Prostate gland (tissue), 2 donors: ENCODE data around the gene KDM4C. TPM values are rescaled to one million over a fixed set of nuclear protein-coding genes. Genes with fewer than 3 reads are reported as not detected.
A peak's percentile ranks its signal among the peaks of the same experiment; 100 is the strongest.

Experiments used
- DNase-seq: peaks from one replicate; pipeline ENCODE4 v3.0.0-alpha.2; 2019; ENCODE audit warnings: low spot score
- H3K27ac ChIP-seq, 2 donors: fragments of 200-600 bp; sonication (generic); 2 replicates each; pipeline ENCODE4 v1.5.1; 2017 to 2019
- H3K27me3 ChIP-seq: fragments of 200-600 bp; sonication (generic); replicated peaks from 2 replicates; pipeline ENCODE4 v1.5.1; 2019; ENCODE audit not compliant: insufficient read depth
- H3K36me3 ChIP-seq, 2 donors: fragments of 200-600 bp; sonication (generic); 1 replicate in 1 of 2; 2 replicates in 1 of 2; pipeline versions ENCODE4 v1.5.1 to v1.8.1; 2017 to 2019
- H3K4me1 ChIP-seq: fragments of 200-600 bp; sonication (generic); replicated peaks from 2 replicates; pipeline ENCODE4 v1.5.1; 2019
- H3K4me3 ChIP-seq, 2 donors: fragments of 200-600 bp; sonication (generic); 2 replicates each; pipeline ENCODE4 v1.5.1; 2017 to 2019
- H3K9me3 ChIP-seq: fragments of 200-600 bp; sonication (generic); 2 replicates; pipeline ENCODE4 v1.5.1; 2017
- CTCF ChIP-seq, 4 experiments: fragments of 200-600 bp in 2 of 4; fragments of 450-650 bp in 2 of 4; sonication (generic) in 2 of 4; IDR thresholded peaks; 1 replicate in 3 of 4; 2 replicates in 1 of 4; pipeline ENCODE4 v1.5.1; 2016 to 2019; ENCODE audit warnings: antibody characterized with exemption in 4 of 4, mild to moderate bottlenecking in 2 of 4, moderate library complexity in 2 of 4
- POLR2A ChIP-seq: fragments of 450-650 bp; IDR thresholded peaks from one replicate; pipeline ENCODE4 v1.6.1; 2016; ENCODE audit warnings: antibody characterized with exemption, mild to moderate bottlenecking
- POLR2AphosphoS5 ChIP-seq: sonication (generic); formaldehyde crosslinking; IDR thresholded peaks from one replicate; pipeline ENCODE4 v1.6.1; 2017; ENCODE audit warnings: antibody characterized with exemption
- WGBS: methylation state at CpG from one replicate; pipeline ENCODE4 v1.1.5; 2018; 5-methylcytosine and 5-hydroxymethylcytosine counted together
- intact Hi-C: fragments of 100-400 bp; cut with DNase I; formaldehyde crosslinking; loops from one replicate; pipeline ENCODE4 v1.14.2; 2022
- total RNA-seq, 2 donors: library from RNA; depleted of rRNA; stranded (reverse); fragments of >200 nt; gene quantifications; one replicate each; pipeline ENCODE4 v1.1.0, GENCODE V29; 2016

The KDM4C gene
- total RNA-seq, 2 donors from 2014 or later = 18.1 to 27.7 TPM

GRCh38 chr9:6845128-6845826, 87.5 kb downstream of the KDM4C start:
- DNase-seq = no peak
- Histone ChIP-seq H3K9me3 (no peaks in the 10 kb centered on the region), H3K27me3 (no peaks in the 10 kb centered on the region), H3K4me3 (no peak overlapping the region), H3K27ac (no peak overlapping the region), H3K36me3 (no peaks in the 10 kb centered on the region), H3K4me1 (no peaks in the 10 kb centered on the region)
- TF ChIP-seq POLR2A = no peak
- no peak for TF ChIP-seq CTCF (IDR thresholded peaks at IDR 0.05)
- no peak for TF ChIP-seq POLR2AphosphoS5
- intact Hi-C loops = no loop called here
- WGBS = 80% methylated on average over 8 of the region's 8 CpGs

- Histone ChIP-seq H3K4me1 (no peaks in the 10 kb centered on the region), H3K4me3 (no peak overlapping the region), H3K27me3 (no peaks in the 10 kb centered on the region), H3K27ac (no peak overlapping the region), H3K36me3 (no peaks in the 10 kb centered on the region), H3K9me3 (no peaks in the 10 kb centered on the region)
- intact Hi-C loops = no loop called here
- TF ChIP-seq CTCF (IDR thresholded peaks at IDR 0.05) = peak in 1 of 4 experiments; percentile 15
- TF ChIP-seq POLR2AphosphoS5 = no peak
- 40% methylated on average over 2 of the region's 2 CpGs for WGBS
- DNase-seq = no peak
Observed at GRCh38 chr9:6845880-6846279, 88.1 kb downstream of the KDM4C start.

GRCh38 chr9:6852243-6852963, 94.6 kb downstream of the KDM4C start:
- Histone ChIP-seq H3K27ac (no peak overlapping the region), H3K9me3 (no peaks in the 10 kb centered on the region), H3K36me3 (no peaks in the 10 kb centered on the region), H3K4me3 (no peak overlapping the region), H3K4me1 (no peaks in the 10 kb centered on the region), H3K27me3 (no peaks in the 10 kb centered on the region)
- 86% methylated on average over 7 of the region's 7 CpGs for WGBS
- no peak for TF ChIP-seq POLR2AphosphoS5
- intact Hi-C loops = no loop called here
- no peak for DNase-seq

- no peak overlapping the region for H3K4me3 ChIP-seq
- TF ChIP-seq POLR2AphosphoS5 = peak; percentile 39
- no peak for TF ChIP-seq CTCF (IDR thresholded peaks at IDR 0.05)
- no peaks in the 10 kb centered on the region for H3K36me3 ChIP-seq
- H3K27me3 ChIP-seq = no peaks in the 10 kb centered on the region
- peak; percentile 19 for DNase-seq
- 70% methylated on average over 3 of the region's 3 CpGs for WGBS
- intact Hi-C loops = no loop called here
- H3K4me1 ChIP-seq = no peaks in the 10 kb centered on the region
- H3K9me3 ChIP-seq = no peaks in the 10 kb centered on the region
- H3K27ac ChIP-seq = no peak overlapping the region
Observed at GRCh38 chr9:6855860-6856259, 98.1 kb downstream of the KDM4C start.

GRCh38 chr9:6864102-6864501, 106.3 kb downstream of the KDM4C start:
- no peak overlapping the region for H3K4me3 ChIP-seq
- TF ChIP-seq CTCF (IDR thresholded peaks at IDR 0.05) = no peak
- TF ChIP-seq POLR2A = no peak
- TF ChIP-seq POLR2AphosphoS5 = no peak
- H3K36me3 ChIP-seq = peaks cover 0 to 3% of the 10 kb centered on the region in 2 donors
- H3K9me3 ChIP-seq = no peaks in the 10 kb centered on the region
- DNase-seq = no peak
- no peaks in the 10 kb centered on the region for H3K27me3 ChIP-seq
- H3K4me1 ChIP-seq = no peaks in the 10 kb centered on the region
- intact Hi-C loops = no loop called here
- 92% methylated on average over 1 of the region's 1 CpG for WGBS
- H3K27ac ChIP-seq = no peak overlapping the region
